ENCODE measurements around the gene SGCA. TPM values are rescaled to one million over a fixed set of nuclear protein-coding genes. Genes with fewer than 3 reads are reported as not detected.

SGCA gene
- total RNA-seq, 1 donor from 2014 or later = not detected

- Mint-ChIP-seq H3K4me1 (peaks cover 38% of the 10 kb centered on the region), H3K36me3 (ENCODE audit: low read depth) (no peaks in the 10 kb centered on the region), H3K4me3 (peak overlapping the region; percentile 87), H3K9me3 (no peaks in the 10 kb centered on the region), H3K27ac (ENCODE audit: unreplicated experiment) (peak overlapping the region; percentile 99), H3K27me3 (ENCODE audit: low read depth) (no peaks in the 10 kb centered on the region)
- DNase-seq (ENCODE audit: low read depth, low spot score) = peak; percentile 99
- TF ChIP-seq CTCF (conservative IDR thresholded peaks at IDR 0.05) = peak; percentile 93
These were observed 4.5 kb upstream of the SGCA start for GRCh38 chr17:50161023-50161910.

GRCh38 chr17:50161911-50162288 is 3.9 kb upstream of the SGCA start:
- H3K4me1 Mint-ChIP-seq = peaks cover 38% of the 10 kb centered on the region
- no peaks in the 10 kb centered on the region for H3K36me3 Mint-ChIP-seq (ENCODE audit: low read depth)
- no peaks in the 10 kb centered on the region for H3K27me3 Mint-ChIP-seq (ENCODE audit: low read depth)
- H3K9me3 Mint-ChIP-seq = no peaks in the 10 kb centered on the region
- peak overlapping the region; percentile 99 for H3K27ac Mint-ChIP-seq (ENCODE audit: unreplicated experiment)
- no peak for TF ChIP-seq CTCF (conservative IDR thresholded peaks at IDR 0.05)
- no peak for DNase-seq (ENCODE audit: low read depth, low spot score)
- H3K4me3 Mint-ChIP-seq = peak overlapping the region; percentile 87

GRCh38 chr17:50162466-50163254 is 3.1 kb upstream of the SGCA start:
- no peaks in the 10 kb centered on the region for H3K27me3 Mint-ChIP-seq (ENCODE audit: low read depth)
- no peaks in the 10 kb centered on the region for H3K9me3 Mint-ChIP-seq
- no peak for TF ChIP-seq CTCF (conservative IDR thresholded peaks at IDR 0.05)
- H3K4me1 Mint-ChIP-seq = peaks cover 38% of the 10 kb centered on the region
- H3K27ac Mint-ChIP-seq (ENCODE audit: unreplicated experiment) = peak overlapping the region; percentile 2
- DNase-seq (ENCODE audit: low read depth, low spot score) = no peak
- no peak overlapping the region for H3K4me3 Mint-ChIP-seq
- H3K36me3 Mint-ChIP-seq (ENCODE audit: low read depth) = no peaks in the 10 kb centered on the region

- no peak for DNase-seq (ENCODE audit: low read depth, low spot score)
- Mint-ChIP-seq H3K27me3 (ENCODE audit: low read depth) (no peaks in the 10 kb centered on the region), H3K27ac (ENCODE audit: unreplicated experiment) (peak overlapping the region; percentile 39), H3K4me3 (no peak overlapping the region), H3K9me3 (no peaks in the 10 kb centered on the region), H3K4me1 (peaks cover 35% of the 10 kb centered on the region), H3K36me3 (ENCODE audit: low read depth) (no peaks in the 10 kb centered on the region)
- no peak for TF ChIP-seq CTCF (conservative IDR thresholded peaks at IDR 0.05)
These were observed 1.7 kb upstream of the SGCA start for GRCh38 chr17:50163843-50164696.

GRCh38 chr17:50164697-50164988 is 1.2 kb upstream of the SGCA start:
- Mint-ChIP-seq H3K4me3 (no peak overlapping the region), H3K36me3 (ENCODE audit: low read depth) (no peaks in the 10 kb centered on the region), H3K27ac (ENCODE audit: unreplicated experiment) (no peak overlapping the region), H3K4me1 (peaks cover 38% of the 10 kb centered on the region), H3K9me3 (no peaks in the 10 kb centered on the region), H3K27me3 (ENCODE audit: low read depth) (no peaks in the 10 kb centered on the region)
- no peak for TF ChIP-seq CTCF (conservative IDR thresholded peaks at IDR 0.05)
- DNase-seq (ENCODE audit: low read depth, low spot score) = no peak
